ENCODE data around the gene LUZP2. TPM values are rescaled to one million over a fixed set of nuclear protein-coding genes. Genes with fewer than 3 reads are reported as not detected.

Gene LUZP2
- total RNA-seq, 1 donor from 2014 or later = 0.03 TPM

- DNase-seq (ENCODE audit: low read depth) = no peak
Measured at GRCh38 chr11:24708616-24709015, 211.8 kb downstream of the LUZP2 start.

- DNase-seq (ENCODE audit: low read depth) = no peak
Measured at GRCh38 chr11:24709928-24710565, 213.2 kb downstream of the LUZP2 start.

- no peak for DNase-seq (ENCODE audit: low read depth)
Measured at GRCh38 chr11:24714601-24715000, 217.7 kb downstream of the LUZP2 start.

- no peak for DNase-seq (ENCODE audit: low read depth)
Measured at GRCh38 chr11:24716403-24716802, 219.6 kb downstream of the LUZP2 start.

- DNase-seq (ENCODE audit: low read depth) = no peak
Measured at GRCh38 chr11:24723231-24723630, 226.4 kb downstream of the LUZP2 start.

- DNase-seq (ENCODE audit: low read depth) = no peak
Measured at GRCh38 chr11:24731554-24731953, 234.7 kb downstream of the LUZP2 start.

GRCh38 chr11:24734742-24735237 lies 237.9 kb downstream of the LUZP2 start:
- no peak for DNase-seq (ENCODE audit: low read depth)

GRCh38 chr11:24738972-24739371 lies 242.1 kb downstream of the LUZP2 start:
- DNase-seq (ENCODE audit: low read depth) = no peak

- DNase-seq (ENCODE audit: low read depth) = no peak
Measured at GRCh38 chr11:24739637-24740036, 242.8 kb downstream of the LUZP2 start.

GRCh38 chr11:24747275-24748251 lies 250.7 kb downstream of the LUZP2 start:
- DNase-seq (ENCODE audit: low read depth) = peak; percentile 51

GRCh38 chr11:24748261-24748660 lies 251.4 kb downstream of the LUZP2 start:
- no peak for DNase-seq (ENCODE audit: low read depth)

GRCh38 chr11:24754406-24754805 lies 257.6 kb downstream of the LUZP2 start:
- DNase-seq (ENCODE audit: low read depth) = no peak

- no peak for DNase-seq (ENCODE audit: low read depth)
Measured at GRCh38 chr11:24755260-24755839, 258.5 kb downstream of the LUZP2 start.

- no peak for DNase-seq (ENCODE audit: low read depth)
Measured at GRCh38 chr11:24759742-24760141, 262.9 kb downstream of the LUZP2 start.

GRCh38 chr11:24760681-24761080 lies 263.8 kb downstream of the LUZP2 start:
- DNase-seq (ENCODE audit: low read depth) = no peak

GRCh38 chr11:24762076-24762475 lies 265.2 kb downstream of the LUZP2 start:
- DNase-seq (ENCODE audit: low read depth) = no peak

- no peak for DNase-seq (ENCODE audit: low read depth)
Measured at GRCh38 chr11:24767411-24767810, 270.6 kb downstream of the LUZP2 start.

GRCh38 chr11:24773322-24773721 lies 276.5 kb downstream of the LUZP2 start:
- no peak for DNase-seq (ENCODE audit: low read depth)

GRCh38 chr11:24779791-24780190 lies 282.9 kb downstream of the LUZP2 start:
- DNase-seq (ENCODE audit: low read depth) = no peak

GRCh38 chr11:24781288-24781687 lies 284.4 kb downstream of the LUZP2 start:
- no peak for DNase-seq (ENCODE audit: low read depth)

- DNase-seq (ENCODE audit: low read depth) = no peak
Measured at GRCh38 chr11:24793479-24793878, 296.6 kb downstream of the LUZP2 start.

GRCh38 chr11:24794064-24794463 lies 297.2 kb downstream of the LUZP2 start:
- DNase-seq (ENCODE audit: low read depth) = no peak
